ENCODE measurements around the gene ACTA1.
"Not testable (repeated sequence)": the region's sequence is repeated elsewhere in the genome, so short reads cannot be mapped to it uniquely, and the experiment has no call there.

The ACTA1 gene

DNA sequence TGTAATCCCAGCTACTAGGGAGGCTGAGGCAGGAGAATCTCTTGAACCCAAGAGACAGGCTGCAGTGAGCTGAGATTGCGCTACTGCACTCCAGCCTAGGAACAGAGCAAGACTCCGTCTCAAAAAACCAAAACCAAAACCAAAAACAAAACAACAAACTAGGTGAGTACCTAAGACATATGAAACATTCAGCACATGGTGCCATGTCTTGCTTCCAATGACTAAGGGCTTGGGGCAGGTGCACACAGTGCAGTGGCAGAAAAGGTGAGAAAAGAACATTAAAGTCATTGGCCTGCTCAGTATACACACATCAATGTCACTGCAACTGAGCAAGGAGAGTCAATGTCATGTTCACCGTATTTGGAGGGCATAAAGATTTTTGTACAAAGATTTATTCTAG is 4.1 kb upstream of the ACTA1 start:
- DNase-seq = no peak

GRCh38 chr1:229437443-229437842 is 3.5 kb upstream of the ACTA1 start:
- DNase-seq = no peak

GRCh38 chr1:229436201-229436600 is 2.3 kb upstream of the ACTA1 start:
- no peak for DNase-seq

DNA sequence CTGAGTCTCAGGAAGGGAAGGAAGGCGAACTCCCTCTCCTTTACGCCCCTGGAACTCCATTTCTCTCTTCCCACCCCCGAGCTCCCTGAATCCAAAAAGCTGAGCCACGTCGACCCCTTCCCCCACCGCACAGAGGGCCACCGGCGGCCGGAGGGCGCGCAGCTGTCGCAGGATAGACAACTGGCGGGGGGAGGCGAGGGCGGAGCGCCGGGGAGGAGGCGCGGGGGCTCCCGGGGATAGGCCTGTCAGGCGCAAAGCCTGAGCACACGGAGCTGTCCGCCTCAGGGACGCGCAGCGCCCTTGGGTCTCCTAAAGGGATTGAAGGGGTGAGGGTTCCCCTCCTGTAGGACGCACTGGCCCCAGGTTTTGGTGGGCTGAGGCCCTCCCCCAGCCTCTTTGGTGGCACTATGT is 752 bp upstream of the ACTA1 start:
- no peak for DNase-seq

GRCh38 chr1:229433364-229434004 is 410 bp downstream of the ACTA1 start:
- DNase-seq = no peak

DNA sequence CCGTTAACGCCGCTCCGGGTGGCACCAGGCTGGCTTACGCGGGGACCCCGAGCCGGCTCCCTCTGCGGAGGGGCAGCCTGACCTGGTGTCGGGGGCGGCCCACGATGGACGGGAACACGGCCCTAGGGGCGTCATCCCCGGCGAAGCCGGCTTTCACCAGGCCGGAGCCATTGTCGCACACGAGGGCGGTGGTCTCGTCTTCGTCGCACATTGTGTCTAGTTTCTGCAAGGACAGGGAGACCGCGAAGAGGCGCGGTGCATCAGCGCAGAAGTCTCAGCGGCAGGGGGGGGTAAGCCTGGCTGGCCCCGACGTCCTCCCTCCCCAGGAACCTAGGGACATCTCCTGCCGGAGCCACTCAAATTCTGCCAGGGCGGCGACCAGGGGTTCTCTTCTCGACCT is 989 bp downstream of the ACTA1 start:
- no peak for DNase-seq

- no peak for DNase-seq
Observed at GRCh38 chr1:229432116-229432461, 1.8 kb downstream of the ACTA1 start.

GRCh38 chr1:229431284-229432115 is 2.4 kb downstream of the ACTA1 start:
- no peak for DNase-seq

DNA sequence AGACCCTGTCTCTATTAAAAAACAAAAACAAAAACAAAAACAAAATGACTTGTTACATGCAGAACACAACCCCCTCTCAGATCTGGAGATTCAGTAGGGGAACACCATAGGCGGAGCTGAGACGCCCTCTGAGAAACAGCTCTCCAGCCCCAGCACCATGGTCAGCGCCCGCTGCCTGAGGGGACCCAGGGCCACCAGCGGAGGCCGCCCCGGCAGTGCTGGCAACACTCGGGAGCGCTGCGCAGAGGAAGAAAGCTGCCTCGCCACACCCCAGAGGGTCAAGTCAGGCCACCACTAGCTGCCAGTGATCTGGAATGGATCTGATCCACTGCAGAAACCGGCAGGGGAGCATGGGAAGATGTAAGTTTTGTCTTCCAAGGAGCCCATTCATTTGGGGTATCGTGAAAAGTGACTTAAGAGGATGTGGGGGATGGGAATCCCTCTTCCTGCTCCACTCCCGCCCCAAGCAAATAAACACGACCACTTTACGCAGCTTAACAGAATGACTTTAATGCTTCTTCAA is 3.1 kb downstream of the ACTA1 start:
- no peak for DNase-seq

DNA sequence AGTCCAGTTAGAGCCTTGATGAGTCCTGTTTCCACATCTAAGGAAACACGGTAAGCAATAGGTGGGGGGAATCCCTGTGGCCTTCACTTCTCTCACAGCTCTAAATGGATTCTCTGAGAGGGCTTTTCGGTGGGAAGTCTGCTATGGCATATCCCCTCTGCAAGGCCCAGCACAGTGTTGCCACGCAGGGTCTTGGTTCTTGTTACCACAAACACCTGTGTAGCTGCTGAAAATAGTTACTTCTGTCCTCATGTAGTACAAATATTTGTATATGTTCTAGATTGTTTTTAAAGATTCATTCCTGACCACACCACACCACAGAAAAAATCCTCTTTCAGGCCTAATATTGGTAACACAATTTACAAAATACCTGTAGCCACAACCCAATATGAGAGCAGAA is 5.6 kb downstream of the ACTA1 start:
- DNase-seq = no peak

GRCh38 chr1:229427572-229427971 is 6.3 kb downstream of the ACTA1 start:
- DNase-seq = no peak

GRCh38 chr1:229425564-229426159 is 8.2 kb downstream of the ACTA1 start:
- no peak for DNase-seq

DNA sequence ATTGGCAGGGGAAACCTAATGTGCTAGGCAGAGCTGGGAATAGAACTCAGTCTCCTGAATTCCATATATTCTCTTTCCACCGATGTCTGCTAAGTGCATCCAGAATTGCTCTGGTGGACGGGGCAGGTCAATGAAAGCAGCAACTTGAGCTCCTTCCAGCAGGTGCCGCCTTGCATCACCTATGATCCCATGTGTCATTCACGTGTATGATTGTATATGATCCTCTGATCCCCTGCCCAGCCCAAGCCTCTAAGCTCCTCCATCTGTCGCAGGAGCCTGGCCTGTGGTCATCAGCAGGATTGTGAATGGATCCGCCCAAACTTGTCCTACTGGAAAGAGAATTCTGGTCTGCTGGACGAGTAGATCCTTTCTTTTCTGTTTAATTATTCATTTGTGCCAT is 13.1 kb downstream of the ACTA1 start:
- no peak for DNase-seq

DNA sequence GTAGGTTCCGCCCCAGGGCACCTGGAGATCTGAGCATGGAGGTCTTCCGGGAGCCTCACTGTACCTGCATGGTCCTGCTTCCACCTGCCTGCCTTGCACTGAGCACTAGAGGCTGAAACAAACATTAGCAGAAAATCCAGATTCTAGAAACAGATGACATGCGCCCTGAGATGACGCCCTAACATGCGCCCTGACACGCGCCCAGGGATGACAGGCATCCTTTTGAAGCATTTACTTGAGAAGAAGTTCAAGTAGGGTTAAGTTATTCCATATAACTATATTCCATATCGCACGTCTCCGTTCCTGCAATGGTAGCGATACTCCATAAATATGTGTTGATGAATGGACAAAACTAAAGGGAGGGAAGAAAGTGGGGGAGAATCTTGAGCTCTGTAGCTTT is 13.7 kb downstream of the ACTA1 start:
- DNase-seq = no peak

DNA sequence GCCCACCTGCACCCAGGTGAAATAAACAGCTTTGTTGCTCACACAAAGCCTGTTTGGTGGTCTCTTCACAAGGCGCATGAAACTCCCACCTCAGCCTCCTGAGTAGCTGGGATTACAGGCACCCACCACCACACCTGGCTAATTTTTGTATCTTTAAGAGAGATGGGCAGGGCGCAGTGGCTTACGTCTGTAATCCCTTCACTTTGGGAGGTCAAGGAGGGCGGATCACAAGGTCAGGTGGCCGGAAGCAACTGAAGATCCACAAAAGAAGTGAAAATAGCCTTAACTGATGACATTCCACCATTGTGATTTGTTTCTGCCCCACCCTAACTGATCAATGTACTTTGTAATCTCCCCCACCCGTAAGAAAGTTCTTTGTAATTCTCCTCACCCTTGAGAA is 15.3 kb downstream of the ACTA1 start:
- DNase-seq = not testable (repeated sequence)

GRCh38 chr1:229412810-229413209 is 21.1 kb downstream of the ACTA1 start:
- not testable (repeated sequence) for DNase-seq

DNA sequence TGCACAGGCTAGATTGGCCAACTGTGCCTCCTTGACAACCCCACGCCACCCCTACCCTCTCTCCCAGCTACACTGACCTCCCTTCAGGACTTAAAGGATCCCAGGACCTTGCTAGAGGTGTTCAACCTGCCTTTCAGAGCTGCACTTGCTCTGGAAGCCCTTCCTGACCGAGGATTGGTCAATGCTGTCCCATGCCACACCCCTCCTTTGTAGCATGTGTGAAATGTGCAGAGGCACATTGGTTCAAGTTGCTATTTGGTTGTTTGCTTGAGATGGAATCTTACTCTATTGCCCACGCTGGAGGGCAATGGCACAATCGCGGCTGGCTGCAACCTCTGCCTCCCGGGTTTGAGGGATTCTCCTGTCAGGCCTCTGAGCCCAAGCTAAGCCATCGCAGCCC is 21.8 kb downstream of the ACTA1 start:
- no peak for DNase-seq

GRCh38 chr1:229411434-229412055 is 22.3 kb downstream of the ACTA1 start:
- DNase-seq = no peak

DNA sequence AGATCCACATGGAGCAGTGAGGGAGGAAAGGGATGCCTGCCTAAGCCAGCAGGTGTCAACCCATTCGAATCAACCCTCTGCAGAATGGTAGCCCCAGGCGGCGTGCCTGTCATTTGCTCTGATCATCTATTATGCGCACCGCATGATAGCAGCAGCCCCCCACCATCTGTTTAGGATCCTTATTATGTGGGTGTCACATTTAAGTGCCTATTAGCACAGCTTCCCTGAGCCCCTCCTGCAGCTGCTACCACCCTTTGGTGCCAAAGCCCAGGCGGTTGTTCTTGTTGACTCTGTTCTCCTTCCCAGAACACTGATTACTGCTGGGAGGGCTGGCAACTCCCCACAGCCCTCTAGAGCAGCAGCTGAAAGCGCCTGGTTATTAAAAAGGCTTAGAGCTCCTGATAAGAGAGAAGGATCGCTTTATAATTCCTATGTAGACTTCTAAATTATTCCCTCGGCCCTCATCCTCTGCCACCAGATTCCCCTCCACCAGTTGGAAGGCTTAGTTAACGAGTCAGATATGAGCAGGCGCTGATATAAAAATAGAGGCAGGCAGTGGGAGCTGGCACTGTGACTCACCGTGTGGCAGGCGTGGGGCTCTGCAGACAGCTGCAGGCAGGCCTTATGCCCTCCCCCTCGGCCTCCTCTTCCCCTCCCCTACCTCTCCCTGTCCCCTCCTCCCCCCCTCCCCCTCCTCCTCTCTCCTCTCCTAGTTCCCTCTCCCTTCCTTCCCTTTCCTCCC is 23.0 kb downstream of the ACTA1 start:
- DNase-seq = no peak

GRCh38 chr1:229410370-229410691 is 23.6 kb downstream of the ACTA1 start:
- no peak for DNase-seq

DNA sequence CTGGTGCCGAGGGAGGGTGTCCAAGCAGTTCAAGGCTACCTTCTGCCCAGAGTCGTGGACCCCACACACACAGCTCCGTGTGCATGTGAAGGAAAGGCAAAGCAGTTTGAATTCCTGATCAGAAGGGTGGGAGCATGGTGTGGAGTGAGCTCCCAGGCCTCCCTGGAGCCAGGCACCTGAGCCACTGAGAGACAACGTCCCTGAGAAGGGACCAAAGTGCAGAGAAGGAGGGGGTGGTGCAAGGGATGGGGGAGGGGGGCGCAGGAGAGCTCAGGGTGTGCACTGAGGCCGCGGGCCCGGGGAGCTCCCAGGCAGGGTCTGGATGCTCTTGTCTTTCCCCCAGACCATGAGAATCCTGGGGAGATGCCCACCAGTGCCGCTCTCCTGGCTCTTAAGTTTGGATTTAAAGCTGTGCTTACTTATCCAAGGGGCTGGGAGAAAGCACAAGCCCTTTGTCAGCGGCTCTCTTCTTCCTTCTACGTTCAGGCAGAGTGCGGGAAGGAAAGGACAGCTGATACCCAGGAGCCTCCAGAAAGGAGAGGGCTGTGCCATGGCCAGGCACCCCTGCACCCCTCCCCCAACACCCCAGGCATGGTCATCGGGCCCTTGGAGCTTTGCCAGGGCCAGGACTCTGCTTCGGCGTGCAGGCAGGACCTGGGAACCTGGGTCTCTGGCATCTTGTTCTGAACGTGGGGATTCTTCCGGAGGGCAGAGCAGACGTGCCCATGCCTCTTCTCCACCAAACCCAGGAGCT is 24.1 kb downstream of the ACTA1 start:
- DNase-seq = no peak

- DNase-seq = no peak
Observed at GRCh38 chr1:229408458-229409037, 25.3 kb downstream of the ACTA1 start.

Measured in T-helper 9 cell (primary cell).